B cell (primary cell): Measurements from ENCODE around the gene DPH2. TPM values are rescaled to one million over a fixed set of nuclear protein-coding genes. Genes with fewer than 3 reads are reported as not detected.

Experiments
- ATAC-seq: fragments of 200-7000 bp; cut with Tn5 transposase; one replicate; pipeline ENCODE4 v1.10.0; 2021; ENCODE audit warnings: low read depth, mild to moderate bottlenecking, moderate number of reproducible peaks, moderate library complexity
- CTCF ChIA-PET: fragments of 350-600 bp; sonication (Branson Sonifier 250); formaldehyde crosslinking; loops from one replicate; lab custom pipeline; 2021; ENCODE audit warnings: antibody characterized with exemption, inconsistent platforms; lab: Charles Lee
- POLR2A ChIA-PET: fragments of 350-600 bp; sonication (Branson Sonifier 250); formaldehyde crosslinking; loops from one replicate; lab custom pipeline; 2021; ENCODE audit warnings: antibody characterized with exemption; lab: Charles Lee
- DNase-seq: peaks from one replicate; pipeline ENCODE4 v3.0.0; 2013
- H2AFZ ChIP-seq: 2 replicates; pipeline ENCODE4 v1.6.1; 2012; ENCODE audit warnings: mild to moderate bottlenecking, low read depth, low read length; ENCODE audit not compliant: insufficient read depth, poor library complexity, severe bottlenecking
- H3K27ac ChIP-seq, 2 donors: 1 replicate in 1 of 2; 2 replicates in 1 of 2; pipeline ENCODE4 v1.5.1; 2012 to 2013; ENCODE audit warnings: low read length in 2 of 2, mild to moderate bottlenecking in 2 of 2, moderate library complexity in 1 of 2
- H3K27me3 ChIP-seq, 4 experiments: fragments of 200-600 bp in 1 of 4; sonication (generic) in 1 of 4; replicated peaks in 1 of 4; 1 replicate in 2 of 4; 2 replicates in 2 of 4; pipeline versions ENCODE4 v1.6.1 to v1.7.0; 2013 to 2016; ENCODE audit warnings: low read length in 3 of 4, mild to moderate bottlenecking in 2 of 4, mixed read lengths in 1 of 4, moderate library complexity in 1 of 4; ENCODE audit not compliant: insufficient read depth in 4 of 4, control insufficient read depth in 3 of 4; ENCODE audit errors: control extremely low read depth in 1 of 4
- H3K36me3 ChIP-seq, 2 experiments: replicated peaks in 1 of 2; 1 replicate in 1 of 2; 2 replicates in 1 of 2; pipeline versions ENCODE4 v1.6.1 to v1.7.1; 2013; ENCODE audit warnings: low read length in 1 of 2; ENCODE audit not compliant: insufficient read depth in 2 of 2, control insufficient read depth in 1 of 2; ENCODE audit errors: control extremely low read depth in 1 of 2, extremely low read depth in 1 of 2
- H3K4me1 ChIP-seq, 2 donors: fragments of 200-600 bp in 1 of 2; sonication (generic) in 1 of 2; 1 replicate in 1 of 2; 2 replicates in 1 of 2; pipeline versions ENCODE4 v1.5.1 to v1.6.1; 2013 to 2017; ENCODE audit warnings: low read length in 2 of 2; ENCODE audit not compliant: control insufficient read depth in 2 of 2, insufficient read depth in 2 of 2
- H3K4me2 ChIP-seq: replicated peaks from 2 replicates; pipeline ENCODE3; 2012; ENCODE audit warnings: mild to moderate bottlenecking, low read depth, low read length; ENCODE audit not compliant: poor library complexity, severe bottlenecking
- H3K4me3 ChIP-seq, 5 experiments: fragments of 200-600 bp in 1 of 5; sonication (generic) in 1 of 5; 1 replicate in 3 of 5; 2 replicates in 2 of 5; pipeline versions ENCODE4 v1.5.1 to v1.7.0; 2011 to 2016; ENCODE audit warnings: low read length in 4 of 5, mild to moderate bottlenecking in 4 of 5, low read depth in 2 of 5, control low read depth in 1 of 5, moderate library complexity in 1 of 5; ENCODE audit not compliant: insufficient read depth in 1 of 5; ENCODE audit errors: control extremely low read depth in 1 of 5, extremely low read depth in 1 of 5
- H3K79me2 ChIP-seq: fragments of 200-600 bp; sonication (generic); one replicate; pipeline ENCODE4 v1.6.0; 2016; ENCODE audit warnings: low read length; ENCODE audit not compliant: control insufficient read depth, insufficient read depth
- H3K9ac ChIP-seq: fragments of 200-600 bp; sonication (generic); 2 replicates; pipeline ENCODE4 v1.6.1; 2017; ENCODE audit warnings: mild to moderate bottlenecking, low read length, moderate library complexity
- H3K9me3 ChIP-seq, 3 donors: one replicate each; pipeline versions ENCODE4 v1.6.1 to v1.7.1; 2013; ENCODE audit warnings: low read length in 2 of 3; ENCODE audit not compliant: control insufficient read depth in 2 of 3, insufficient read depth in 1 of 3; ENCODE audit errors: control extremely low read depth in 1 of 3
- H4K20me1 ChIP-seq: 2 replicates; pipeline ENCODE4 v1.6.0; 2012; ENCODE audit warnings: mild to moderate bottlenecking, low read length; ENCODE audit not compliant: insufficient read depth, control insufficient read depth, poor library complexity, severe bottlenecking
- H3K27ac Mint-ChIP-seq: one replicate; pipeline ENCODE4 v1.8.0; 2021; ENCODE audit warnings: mixed read lengths
- H3K27me3 Mint-ChIP-seq: one replicate; pipeline ENCODE4 v1.8.0; 2021; ENCODE audit warnings: mixed read lengths
- H3K4me1 Mint-ChIP-seq: one replicate; pipeline ENCODE4 v1.8.0; 2021; ENCODE audit warnings: mixed read lengths
- H3K4me3 Mint-ChIP-seq: one replicate; pipeline ENCODE4 v1.8.0; 2021; ENCODE audit warnings: mixed read lengths
- H3K9me3 Mint-ChIP-seq: one replicate; pipeline ENCODE4 v1.8.0; 2022; ENCODE audit warnings: mixed read lengths; ENCODE audit not compliant: insufficient read depth
- CTCF ChIP-seq: fragments of 200-600 bp; IDR thresholded peaks from one replicate; pipeline ENCODE4 v1.8.0; 2022; ENCODE audit warnings: antibody characterized with exemption, mild to moderate bottlenecking
- EZH2 ChIP-seq: IDR thresholded peaks from 2 replicates; pipeline ENCODE4 v1.6.1; 2012; ENCODE audit warnings: borderline replicate concordance, low read depth, mild to moderate bottlenecking, moderate library complexity, low read length; ENCODE audit not compliant: insufficient read depth, poor library complexity, severe bottlenecking
- WGBS: methylation state at CpG from one replicate; pipeline ENCODE4 v1.1.5; 2013; ENCODE audit warnings: missing lambda C conversion rate; ENCODE audit not compliant: insufficient coverage; 5-methylcytosine and 5-hydroxymethylcytosine counted together
- intact Hi-C: fragments of 100-400 bp; cut with micrococcal nuclease; formaldehyde crosslinking; loops from one replicate; pipeline ENCODE4 v1.10.0; 2022
- polyA plus RNA-seq: library from polyadenylated mRNA; depleted of rRNA; stranded (reverse); fragments of >200 nt; gene quantifications from 2 replicates; pipeline ENCODE4 v1.2.3, GENCODE V29; 2012
- total RNA-seq, 2 donors: library from RNA; stranded (reverse); fragments of 120-200 nt in 1 of 2; gene quantifications; 1 replicate in 1 of 2; 2 replicates in 1 of 2; pipeline versions ENCODE4 v1.2.3 to v1.2.4, GENCODE V29; 2013 to 2022

Gene DPH2
- total and polyA plus RNA-seq, 2 donors (not counting 1 experiment from before 2014, with no cell fraction given) = 30.5 to 71.9 TPM

DNA sequence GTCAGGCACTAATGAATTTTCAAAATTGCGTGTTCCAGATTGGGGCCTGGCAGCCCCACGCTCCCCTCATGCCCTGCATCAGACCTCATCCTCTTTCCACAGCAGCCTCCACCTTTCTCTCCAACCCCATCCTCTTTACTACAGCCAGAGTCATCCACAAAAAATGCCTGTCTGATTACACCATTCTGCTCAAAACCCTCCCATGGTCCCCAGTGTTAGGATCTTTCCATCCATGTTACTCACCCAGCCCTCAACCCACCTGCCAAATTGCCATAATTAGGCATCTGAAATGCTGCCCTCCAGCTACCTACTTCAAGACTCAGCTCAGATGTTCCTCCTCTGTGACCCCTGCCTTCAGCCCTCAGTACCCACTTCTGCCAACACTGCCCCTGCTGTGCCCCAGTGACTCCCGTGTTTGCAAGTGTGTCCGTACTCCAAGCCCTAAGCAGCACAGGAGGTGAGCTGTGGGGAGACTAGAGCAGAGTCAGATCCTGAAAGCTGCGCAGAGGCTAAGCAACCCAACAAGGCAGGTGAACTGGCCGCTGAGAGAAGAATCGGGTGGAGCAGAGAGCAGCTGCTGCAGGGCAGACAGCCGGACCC, 36.9 kb upstream of the DPH2 start:
- no peaks in the 10 kb centered on the region for H3K9me3 Mint-ChIP-seq
- Histone ChIP-seq H2AFZ (peak overlapping the region; percentile 55), H3K79me2 (no peaks in the 10 kb centered on the region), H3K36me3 (no peaks in the 10 kb centered on the region), H3K9ac (peak overlapping the region; percentile 44), H4K20me1 (no peaks in the 10 kb centered on the region), H3K27me3 (peaks cover 0 to 44% (median 26%) of the 10 kb centered on the region in 4 experiments), H3K4me2 (peak overlapping the region; percentile 70), H3K27ac (no peak overlapping the region), H3K4me1 (peaks cover 29 to 30% of the 10 kb centered on the region in 2 donors), H3K4me3 (peak overlapping the region in 2 of 5 experiments; percentile 18 to 27), H3K9me3 (peaks cover 0 to 14% (median 0%) of the 10 kb centered on the region in 3 donors)
- POLR2A ChIA-PET = no interaction called here
- CTCF ChIA-PET = interaction anchor here (0.9 to 10.3 kb wide), 5 partner anchors 16 to 400 kb away, joined by 3 to 118 read pairs (median 11); no protein-coding TSS in a partner anchor
- DNase-seq (no peak), ATAC-seq (no peak)
- H3K4me3 Mint-ChIP-seq = peak overlapping the region; percentile 54
- H3K27me3 Mint-ChIP-seq = peaks cover 26% of the 10 kb centered on the region
- 41% methylated on average over 8 of the region's 8 CpGs for WGBS
- TF ChIP-seq CTCF (no peak), EZH2 (no peak)
- no peak overlapping the region for H3K27ac Mint-ChIP-seq
- intact Hi-C loops = loop anchor here (5.0 kb wide), 1 partner anchor 114 kb away; no protein-coding TSS in a partner anchor
- peaks cover 21% of the 10 kb centered on the region for H3K4me1 Mint-ChIP-seq
